AML-193 (cell line): Measurements from ENCODE around the gene GUCA1C.

Experiments
- DNase-seq, 2 experiments: peaks; one replicate each; lab custom pipeline; 2025; lab: John Stamatoyannopoulos, UW

The GUCA1C gene

GRCh38 chr3:108953700-108954099, at the start of gene GUCA1C:
Gene GUCA1C, minus strand, starts transcription at chr3:108953879. Its CDS starts 117 bp downstream, at chr3:108953762.
- DNase-seq, result no peak

- no peak for DNase-seq
Measured at GRCh38 chr3:108998436-108998835, 44.8 kb upstream of the GUCA1C start.

- no peak for DNase-seq
Measured at GRCh38 chr3:108985844-108986243, 32.2 kb upstream of the GUCA1C start.

DNA sequence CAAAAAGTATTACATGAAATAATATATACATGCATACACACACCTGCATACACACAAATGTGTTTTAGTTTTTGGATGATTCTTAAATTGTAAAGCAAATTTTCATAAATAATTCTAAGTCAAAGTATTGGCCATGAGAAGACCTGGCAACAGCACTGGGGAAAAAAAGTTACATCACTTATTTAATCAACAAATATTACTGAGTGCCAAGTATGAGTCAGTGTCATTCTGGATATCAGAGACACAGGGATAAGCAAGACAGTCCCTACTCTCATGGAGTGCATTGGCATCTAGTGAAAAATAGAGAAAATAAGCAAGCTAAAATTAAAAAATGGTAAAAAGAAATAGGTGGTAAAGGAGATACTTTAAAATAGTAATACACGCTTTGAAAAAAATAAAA, 29.4 kb upstream of the GUCA1C start:
- no peak for DNase-seq

- no peak for DNase-seq
Measured at GRCh38 chr3:108976058-108976457, 22.4 kb upstream of the GUCA1C start.

GRCh38 chr3:108973019-108973418, 19.3 kb upstream of the GUCA1C start:
- DNase-seq, result no peak

DNA sequence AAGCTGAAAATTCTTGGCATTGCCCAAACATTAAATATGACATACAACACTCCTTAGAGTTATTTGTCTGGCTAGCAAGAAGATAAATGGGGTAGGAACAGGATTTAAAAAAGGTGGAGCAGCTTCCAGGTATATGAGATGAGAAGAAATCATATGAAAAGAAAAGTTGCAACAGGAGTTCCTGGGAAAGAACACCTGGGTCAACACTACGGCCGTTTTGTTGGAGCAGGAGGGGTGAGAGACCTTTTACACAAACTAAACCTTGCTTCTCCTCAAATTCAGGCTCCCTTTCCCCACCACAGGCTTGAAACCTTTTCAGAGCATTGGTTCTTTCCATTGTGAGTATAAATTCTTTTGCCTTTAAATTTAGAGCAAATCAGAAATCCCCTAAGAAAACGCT, 18.8 kb upstream of the GUCA1C start:
- no peak for DNase-seq

DNA sequence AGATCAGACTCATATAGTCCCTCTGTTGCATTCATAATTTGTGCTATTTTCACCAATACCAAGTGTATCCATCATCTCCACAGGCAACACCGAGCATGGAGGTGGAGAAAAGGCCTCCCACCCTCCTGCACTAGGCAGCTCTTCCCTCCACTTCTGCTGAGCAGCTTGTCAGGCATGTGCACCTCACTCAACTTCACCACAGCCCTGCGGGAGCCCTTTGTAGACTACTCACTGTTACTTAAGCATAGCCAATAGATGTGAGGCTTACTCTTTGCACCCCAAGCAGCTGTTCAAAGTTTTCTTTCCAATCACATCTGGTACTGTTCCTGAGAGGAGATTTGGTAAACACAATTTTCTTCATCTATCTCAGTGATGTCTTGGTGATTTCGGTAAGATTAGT, 16.9 kb upstream of the GUCA1C start:
- DNase-seq, result no peak

DNA sequence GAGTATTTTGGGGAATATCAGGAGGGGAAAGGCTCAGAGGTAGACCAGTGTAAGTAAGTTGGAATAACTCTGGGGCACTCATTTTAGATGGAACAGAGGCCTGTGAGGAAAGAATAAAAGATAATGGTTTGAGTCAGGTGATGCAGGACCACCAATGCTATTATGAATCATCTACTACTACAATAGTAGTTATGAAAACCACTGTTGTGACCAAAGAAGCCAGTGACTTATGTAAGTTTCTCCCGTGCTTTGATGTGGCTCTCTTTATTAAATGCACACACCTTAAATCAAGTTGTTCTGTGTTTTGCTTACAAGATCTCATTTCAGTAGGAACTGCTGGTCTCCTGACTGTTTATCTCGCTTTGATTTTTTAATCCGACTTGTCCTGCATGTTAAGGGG, 13.1 kb upstream of the GUCA1C start:
- no peak for DNase-seq

DNA sequence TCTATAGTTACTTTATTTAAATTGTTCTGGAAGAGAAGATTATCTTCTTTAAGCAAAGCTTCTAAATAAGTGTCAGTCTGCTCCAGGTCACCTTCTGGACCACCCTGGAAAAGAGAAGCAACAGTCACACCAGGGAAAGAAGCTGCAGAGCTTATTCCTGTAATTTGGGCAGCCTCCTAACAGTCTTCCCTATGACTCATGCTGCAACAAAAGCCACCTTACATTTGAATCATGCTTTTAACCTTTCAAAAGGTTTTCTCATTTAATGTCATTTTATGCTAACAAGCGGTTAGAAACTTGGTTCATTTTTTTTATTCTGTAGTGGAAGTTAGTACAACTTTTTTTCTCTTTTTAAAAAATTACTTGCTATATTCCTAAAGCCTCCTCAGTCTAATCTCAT, 5.3 kb upstream of the GUCA1C start:
- DNase-seq, result no peak

GRCh38 chr3:108953210-108953609, 469 bp downstream of the GUCA1C start:
- DNase-seq, result no peak

DNA sequence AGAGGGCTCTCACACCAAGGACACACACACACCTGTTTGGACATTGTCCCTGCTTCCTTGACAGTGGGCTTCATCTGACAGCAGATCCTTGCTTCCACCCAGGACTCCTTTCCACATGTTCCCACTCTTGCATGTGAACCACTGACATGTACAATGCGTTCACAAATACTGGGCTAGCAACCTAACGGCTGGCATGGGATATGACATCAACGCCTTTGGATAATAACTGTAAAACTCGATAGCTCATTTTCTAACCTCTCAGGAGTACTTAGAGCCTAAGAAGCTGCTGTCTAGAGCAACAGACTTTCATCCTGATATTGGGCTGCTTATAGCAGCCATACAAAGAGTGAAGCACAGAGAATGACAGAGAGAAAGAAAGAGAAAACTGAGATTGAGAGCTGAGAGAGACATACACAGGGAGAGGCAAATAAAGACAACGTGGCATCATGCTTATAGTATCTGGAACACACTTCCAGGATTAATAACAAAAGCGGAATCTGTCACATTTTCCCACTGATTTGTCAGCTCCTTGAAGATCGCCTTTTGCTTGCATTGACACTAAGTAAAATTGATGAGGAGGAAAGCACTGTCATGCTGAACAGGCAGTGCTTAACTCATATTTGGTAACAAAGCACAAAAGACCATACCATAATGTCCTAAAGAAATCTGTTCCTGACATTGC, 1.7 kb downstream of the GUCA1C start:
- no peak for DNase-seq

- DNase-seq, result no peak
Measured at GRCh38 chr3:108947855-108948254, 5.8 kb downstream of the GUCA1C start.

- no peak for DNase-seq
Measured at GRCh38 chr3:108946292-108947285, 7.1 kb downstream of the GUCA1C start.

DNA sequence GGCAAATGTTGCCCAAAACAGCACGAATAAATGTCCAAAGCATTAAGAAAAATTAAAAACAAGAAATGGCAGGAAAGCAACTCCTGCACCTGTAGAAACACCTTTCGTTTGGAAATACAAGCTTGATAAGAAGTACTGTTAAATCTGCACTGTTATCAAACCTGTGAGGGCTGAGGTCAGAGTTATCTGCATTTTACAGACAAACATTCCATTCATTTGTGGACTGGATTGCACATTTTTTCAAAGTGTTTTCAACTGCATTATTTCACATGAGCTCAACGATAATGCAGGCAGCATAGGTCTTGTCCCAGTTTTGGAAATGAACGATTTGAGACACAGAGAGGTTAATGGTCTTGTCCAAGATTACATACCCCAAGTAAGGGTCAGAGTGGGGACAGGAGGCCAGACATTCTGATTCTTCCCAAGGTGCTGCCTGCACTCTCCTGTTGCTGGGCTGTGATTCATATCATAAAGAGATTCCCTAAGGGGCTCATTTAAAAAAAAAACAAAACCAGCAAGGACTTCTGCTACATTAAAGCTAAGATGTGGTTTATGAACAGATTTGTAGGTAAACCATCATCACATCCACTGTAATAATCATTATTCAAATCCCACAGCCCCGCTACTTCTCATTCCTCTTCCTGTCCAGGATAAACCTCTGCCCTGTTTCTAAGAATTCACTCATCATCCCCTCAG, 13.0 kb downstream of the GUCA1C start:
- no peak for DNase-seq

GRCh38 chr3:108940166-108940565, 13.5 kb downstream of the GUCA1C start:
- DNase-seq, result no peak

DNA sequence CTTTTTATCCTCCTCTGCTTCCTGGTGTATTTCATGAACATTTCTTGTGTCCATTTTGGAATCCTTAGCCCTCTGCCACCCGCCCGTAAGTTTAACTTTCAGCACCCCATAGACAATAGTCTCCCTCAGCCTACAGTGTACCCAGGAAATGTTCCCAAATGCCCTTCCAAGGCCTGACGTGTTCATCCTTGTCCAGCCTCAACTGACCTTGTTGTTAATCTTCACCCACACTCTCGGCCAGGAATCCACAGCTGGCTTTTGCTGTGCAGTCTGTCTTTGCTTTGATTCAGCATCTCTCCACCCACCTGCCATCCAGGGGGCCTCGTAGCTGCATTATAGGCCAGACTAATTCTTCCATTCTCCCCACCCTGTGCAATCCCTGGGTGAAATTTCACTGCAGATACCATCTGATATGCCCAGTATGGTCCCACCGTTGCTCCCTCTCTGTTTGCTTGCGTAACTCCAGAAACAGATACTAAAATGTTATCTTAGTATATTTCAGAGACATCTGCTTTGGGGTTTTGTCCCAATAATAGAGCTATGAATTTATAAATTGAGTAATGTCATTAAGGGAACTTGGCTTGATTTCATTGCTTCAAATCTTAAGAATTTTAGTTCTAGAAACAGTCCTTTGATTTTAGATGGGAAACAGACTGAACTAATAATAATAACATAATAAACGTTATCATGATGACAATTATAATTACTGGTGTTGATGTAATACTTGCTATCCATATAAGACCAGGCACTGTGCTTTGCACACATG, 16.6 kb downstream of the GUCA1C start:
- no peak for DNase-seq

GRCh38 chr3:108931035-108931434, 22.6 kb downstream of the GUCA1C start:
- no peak for DNase-seq

DNA sequence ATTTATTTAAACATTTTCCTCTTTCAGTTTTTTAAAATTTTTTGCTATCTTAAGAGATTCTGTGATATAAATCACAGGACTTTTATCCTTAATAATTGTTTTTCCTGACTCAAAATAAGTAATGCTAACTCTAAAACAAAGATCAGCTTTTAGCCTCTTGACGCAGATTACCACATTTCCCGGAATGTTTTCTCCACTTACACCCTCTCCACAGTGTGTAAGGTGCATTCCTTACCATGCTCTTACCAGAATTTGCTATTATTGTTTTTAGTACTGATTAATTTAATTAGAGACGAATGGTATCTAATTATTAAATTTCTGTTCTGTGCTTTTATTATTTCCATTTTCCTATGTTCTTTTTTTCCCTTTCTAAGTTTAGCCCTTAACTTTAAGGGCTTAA, 34.8 kb downstream of the GUCA1C start:
- DNase-seq, result no peak

GRCh38 chr3:108914774-108915641, 38.7 kb downstream of the GUCA1C start:
- peak; percentile 69 to 73 for DNase-seq

DNA sequence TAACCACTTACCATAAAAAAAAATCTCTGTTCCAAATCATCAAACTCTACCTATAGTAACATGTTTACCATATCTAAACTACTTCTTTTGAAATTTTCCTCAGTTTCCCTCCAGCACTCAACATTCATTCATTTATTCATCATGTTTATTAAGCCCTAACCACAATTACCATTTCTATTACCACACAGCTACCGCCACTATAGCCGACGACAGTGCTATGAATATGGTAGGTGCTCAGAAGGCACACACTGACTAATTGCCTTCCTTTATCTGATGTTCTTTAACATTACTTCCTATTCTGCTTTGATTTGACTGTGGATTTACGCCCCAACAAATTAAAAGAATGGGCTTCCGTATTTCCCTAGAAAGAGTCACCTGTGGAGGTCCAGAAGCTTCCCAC, 43.9 kb downstream of the GUCA1C start:
- no peak for DNase-seq
